ENCODE measurements around the gene USH1G.

The USH1G gene

DNA sequence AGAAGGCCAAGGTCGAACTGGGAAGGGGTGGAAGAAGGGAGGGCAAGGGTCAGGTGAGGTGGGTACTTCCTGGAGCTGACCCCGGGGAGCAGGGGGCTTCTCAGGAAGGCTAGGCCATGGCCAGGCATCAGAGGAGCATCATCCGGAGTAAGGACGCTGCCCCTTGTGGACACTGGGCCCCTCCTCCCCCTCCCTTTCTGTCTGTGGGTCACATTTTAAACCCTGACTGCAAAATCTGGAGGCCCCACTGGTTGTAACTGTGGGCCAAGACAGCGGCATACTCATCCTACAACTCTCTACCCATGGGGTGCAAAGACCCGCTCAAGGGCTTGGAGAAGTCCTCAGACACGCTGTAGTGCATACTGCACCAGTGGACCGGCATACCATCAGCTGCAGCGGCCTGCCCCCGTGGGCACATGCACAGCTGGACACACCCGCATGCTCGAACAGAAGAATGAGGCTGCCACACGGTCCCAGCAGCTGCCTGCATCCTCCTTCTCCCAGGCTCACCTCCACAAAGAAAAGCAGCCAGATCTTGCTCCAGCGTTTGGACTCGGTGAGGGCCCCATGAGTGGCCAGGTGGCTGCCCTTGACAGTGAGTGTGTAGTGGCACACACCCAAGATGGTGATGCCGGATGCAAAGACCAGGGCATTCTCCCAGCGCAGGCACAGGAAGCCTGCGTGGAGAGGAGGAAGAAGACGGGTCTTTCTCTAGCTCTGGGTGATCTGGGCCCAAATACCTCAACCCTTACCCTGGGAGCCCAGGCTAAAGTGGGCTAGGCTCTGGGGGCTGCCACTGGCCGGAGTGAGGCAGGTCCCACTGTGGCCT lies 30.8 kb downstream of the USH1G start:
- no peaks in the 10 kb centered on the region for H3K4me1 ChIP-seq (ENCODE audit: insufficient read depth, low read length, severe bottlenecking)
- no peak for TF ChIP-seq EZH2 (IDR thresholded peaks at IDR 0.05; ENCODE audit: borderline replicate concordance, low read length)
- no peak for TF ChIP-seq CTCF (IDR thresholded peaks at IDR 0.05; ENCODE audit: low read length)
- no peaks in the 10 kb centered on the region for H3K79me2 ChIP-seq (ENCODE audit: insufficient read depth, low read length)
- no peak overlapping the region for H3K4me3 ChIP-seq (ENCODE audit: low read depth, low read length, poor library complexity, severe bottlenecking)
- no peaks in the 10 kb centered on the region for H3F3A ChIP-seq (ENCODE audit: insufficient read depth, low read length)
- H3K9ac ChIP-seq (ENCODE audit: low read length), result no peak overlapping the region
- H2AFZ ChIP-seq (ENCODE audit: low read length), result no peak overlapping the region
- no peaks in the 10 kb centered on the region for H3K9me3 ChIP-seq (ENCODE audit: low read length)
- H3K9me2 ChIP-seq (ENCODE audit: low read depth, low read length), result no peaks in the 10 kb centered on the region
- peaks cover 2% of the 10 kb centered on the region; the same call in 1 of the 2 replicates for H3K27me3 ChIP-seq (ENCODE audit: insufficient read depth, low read length)
- H4K20me1 ChIP-seq (ENCODE audit: insufficient read depth, low read length), result no peaks in the 10 kb centered on the region
- H3K27ac ChIP-seq (ENCODE audit: low read depth, low read length, poor library complexity, severe bottlenecking), result no peak overlapping the region
- no peak overlapping the region for H3K4me2 ChIP-seq (ENCODE audit: low read length)
- H3K36me3 ChIP-seq (ENCODE audit: insufficient read depth, low read length), result no peaks in the 10 kb centered on the region

- Histone ChIP-seq H3F3A (ENCODE audit: insufficient read depth, low read length) (no peaks in the 10 kb centered on the region), H3K4me2 (ENCODE audit: low read length) (no peak overlapping the region), H3K4me3 (ENCODE audit: low read depth, low read length, poor library complexity, severe bottlenecking) (no peak overlapping the region), H3K9me2 (ENCODE audit: low read depth, low read length) (no peaks in the 10 kb centered on the region), H3K27me3 (ENCODE audit: insufficient read depth, low read length) (peaks cover 10% of the 10 kb centered on the region; the same call in 1 of the 2 replicates), H3K79me2 (ENCODE audit: insufficient read depth, low read length) (no peaks in the 10 kb centered on the region), H3K9ac (ENCODE audit: low read length) (no peak overlapping the region), H3K9me3 (ENCODE audit: low read length) (no peaks in the 10 kb centered on the region), H2AFZ (ENCODE audit: low read length) (no peak overlapping the region), H3K27ac (ENCODE audit: low read depth, low read length, poor library complexity, severe bottlenecking) (no peak overlapping the region), H3K4me1 (ENCODE audit: insufficient read depth, low read length, severe bottlenecking) (no peaks in the 10 kb centered on the region), H3K36me3 (ENCODE audit: insufficient read depth, low read length) (no peaks in the 10 kb centered on the region), H4K20me1 (ENCODE audit: insufficient read depth, low read length) (no peaks in the 10 kb centered on the region)
- TF ChIP-seq EZH2 (IDR thresholded peaks at IDR 0.05; ENCODE audit: borderline replicate concordance, low read length), result no peak
- TF ChIP-seq CTCF (IDR thresholded peaks at IDR 0.05; ENCODE audit: low read length), result no peak
Measured at GRCh38 chr17:74890554-74890953, 32.5 kb downstream of the USH1G start.

- no peak for TF ChIP-seq CTCF (IDR thresholded peaks at IDR 0.05; ENCODE audit: low read length)
- TF ChIP-seq EZH2 (IDR thresholded peaks at IDR 0.05; ENCODE audit: borderline replicate concordance, low read length), result no peak
- no peak overlapping the region for H3K9ac ChIP-seq (ENCODE audit: low read length)
- no peak overlapping the region for H2AFZ ChIP-seq (ENCODE audit: low read length)
- no peaks in the 10 kb centered on the region for H3K4me1 ChIP-seq (ENCODE audit: insufficient read depth, low read length, severe bottlenecking)
- no peak overlapping the region for H3K4me3 ChIP-seq (ENCODE audit: low read depth, low read length, poor library complexity, severe bottlenecking)
- H4K20me1 ChIP-seq (ENCODE audit: insufficient read depth, low read length), result no peaks in the 10 kb centered on the region
- no peaks in the 10 kb centered on the region for H3K79me2 ChIP-seq (ENCODE audit: insufficient read depth, low read length)
- H3K27me3 ChIP-seq (ENCODE audit: insufficient read depth, low read length), result peaks cover 10% of the 10 kb centered on the region; the same call in 1 of the 2 replicates
- no peak overlapping the region for H3K4me2 ChIP-seq (ENCODE audit: low read length)
- no peaks in the 10 kb centered on the region for H3K9me2 ChIP-seq (ENCODE audit: low read depth, low read length)
- H3K9me3 ChIP-seq (ENCODE audit: low read length), result no peaks in the 10 kb centered on the region
- H3F3A ChIP-seq (ENCODE audit: insufficient read depth, low read length), result no peaks in the 10 kb centered on the region
- H3K27ac ChIP-seq (ENCODE audit: low read depth, low read length, poor library complexity, severe bottlenecking), result no peak overlapping the region
- no peaks in the 10 kb centered on the region for H3K36me3 ChIP-seq (ENCODE audit: insufficient read depth, low read length)
Measured at GRCh38 chr17:74888469-74888868, 34.6 kb downstream of the USH1G start.

Data from OCI-LY1 (cell line).